ENCODE measurements around the gene EFCAB10.
A peak's percentile ranks its signal among the peaks of the same experiment; 100 is the strongest.
"Not testable (repeated sequence)": the region's sequence is repeated elsewhere in the genome, so short reads cannot be mapped to it uniquely, and the experiment has no call there.

Gene EFCAB10

DNA sequence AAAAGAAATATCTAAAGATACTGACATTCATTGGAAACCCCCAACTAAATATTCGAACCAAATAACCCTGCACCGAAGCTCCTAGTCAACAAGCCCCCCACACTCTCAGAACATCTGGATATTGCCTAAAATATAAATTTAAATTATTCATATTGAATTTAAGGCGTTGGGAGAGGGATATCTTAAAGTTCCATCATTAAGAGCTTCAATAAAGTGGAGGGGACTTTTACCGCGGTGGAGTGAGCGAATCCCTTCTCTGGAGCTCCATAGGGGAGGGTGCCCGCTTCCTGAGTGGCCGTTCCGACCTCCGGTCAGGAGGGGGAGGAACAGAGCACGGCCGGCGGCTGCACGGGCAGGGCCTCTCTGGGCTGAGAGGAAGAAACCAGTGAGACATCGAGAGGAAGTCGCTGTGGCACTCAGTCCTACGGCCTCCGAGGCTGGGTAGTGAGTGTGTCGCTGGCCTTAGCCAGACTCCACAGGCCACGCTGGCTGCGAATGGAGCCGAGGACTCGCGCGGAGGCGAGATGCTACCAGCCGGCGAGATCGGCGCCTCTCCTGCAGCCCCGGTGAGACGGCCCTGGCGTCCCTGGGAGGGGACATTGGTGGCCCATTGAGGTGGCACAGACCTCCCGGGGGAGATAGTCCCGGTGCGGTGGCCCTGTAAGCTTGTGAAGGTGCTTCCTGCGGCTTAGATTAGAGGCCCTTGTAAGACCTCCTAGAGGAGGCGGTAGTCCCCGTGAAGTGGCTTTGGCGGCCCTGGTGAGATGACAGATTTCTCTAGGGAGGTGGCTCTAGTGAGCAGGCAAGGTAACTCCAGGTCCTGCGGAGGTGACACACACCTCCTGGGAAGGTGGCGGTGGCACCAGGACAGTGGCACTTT, 49.3 kb downstream of the EFCAB10 start, which contains the start of gene RINT1:
Gene RINT1, plus strand, starts transcription at position 410 of the 880 bp plus-strand sequence. Its CDS starts 115 bp downstream, at position 525.
- peak; percentile 75 to 77 for DNase-seq (ENCODE audit: low read depth in 2 of 2)

DNA sequence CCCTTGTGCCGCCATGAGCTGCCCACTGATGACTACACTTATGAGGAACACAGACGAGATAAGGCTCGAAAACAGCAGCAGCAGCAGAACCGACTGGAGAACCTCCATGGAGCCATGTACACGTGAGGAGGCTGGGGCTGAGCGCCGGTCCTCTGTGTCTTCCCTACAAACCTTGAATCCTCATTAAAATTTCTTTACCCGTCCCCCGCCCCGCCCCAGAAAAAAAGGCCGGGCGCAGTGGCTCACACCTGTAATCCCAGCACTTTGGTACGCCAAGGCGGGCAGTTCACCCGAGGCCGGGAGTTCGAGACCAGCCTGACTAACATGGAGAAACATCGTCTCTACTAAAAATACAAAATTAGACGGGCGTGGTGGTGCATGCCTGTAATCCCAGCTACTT, 50.7 kb downstream of the EFCAB10 start:
- no peak for DNase-seq (ENCODE audit: low read depth in 2 of 2)

DNA sequence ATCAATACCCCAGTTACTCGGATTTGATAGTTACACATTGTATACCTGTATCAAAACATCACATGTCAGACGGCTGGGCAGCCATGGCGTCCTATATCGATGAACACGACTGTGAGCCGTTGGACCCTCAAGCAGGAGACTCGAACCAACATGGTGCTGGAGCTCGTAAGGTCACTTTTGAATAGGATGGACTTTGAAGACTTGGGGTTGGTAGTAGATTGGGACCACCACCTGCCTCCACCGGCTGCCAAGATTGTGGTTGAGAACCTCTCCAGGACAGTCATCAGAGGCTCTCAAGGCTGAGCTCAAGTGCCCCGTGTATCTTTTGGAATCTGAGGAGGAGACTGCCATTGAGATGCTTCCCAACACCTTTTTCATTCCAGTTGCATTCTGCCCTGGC, 51.2 kb downstream of the EFCAB10 start:
- DNase-seq (ENCODE audit: low read depth in 2 of 2) = no peak

DNA sequence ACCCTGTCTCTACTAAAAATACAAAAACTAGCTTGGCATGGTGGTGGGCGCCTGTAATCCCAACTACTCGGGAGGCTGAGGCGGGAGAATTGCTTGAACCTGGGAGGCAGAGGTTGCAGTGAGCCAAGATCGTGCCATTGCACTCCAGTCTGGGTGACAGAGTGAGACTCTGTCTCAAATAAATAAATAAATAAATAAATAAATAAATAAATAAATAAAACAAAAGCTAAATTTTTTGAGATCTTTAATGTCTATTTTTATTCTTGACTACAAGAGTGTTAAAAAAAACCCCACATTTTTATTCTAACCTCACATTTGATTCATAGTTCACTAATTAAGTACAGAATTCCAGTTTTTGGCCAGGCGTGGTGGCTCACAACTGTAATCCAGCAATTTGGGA, 53.6 kb downstream of the EFCAB10 start:
- not testable (repeated sequence) for DNase-seq (ENCODE audit: low read depth in 2 of 2)

DNA sequence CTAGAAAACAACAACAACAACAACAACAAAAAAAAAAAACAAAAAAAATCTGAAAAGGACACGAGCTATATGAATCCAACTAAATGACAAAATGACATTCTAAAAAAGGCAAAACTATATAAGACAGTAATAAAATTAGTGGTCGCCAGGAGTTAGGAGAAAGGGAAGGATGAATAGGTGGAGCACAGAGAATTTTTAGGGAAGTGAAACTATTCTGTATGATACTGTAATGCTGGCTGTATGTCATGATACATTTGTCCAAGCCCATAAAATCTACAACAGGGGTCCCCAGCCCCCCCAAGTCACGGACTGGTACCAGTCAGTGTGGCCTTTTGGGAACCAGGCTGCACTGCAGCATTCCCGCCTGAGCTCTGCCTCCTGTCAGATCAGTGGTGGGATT, 56.5 kb downstream of the EFCAB10 start:
- no peak for DNase-seq (ENCODE audit: low read depth in 2 of 2)

DNA sequence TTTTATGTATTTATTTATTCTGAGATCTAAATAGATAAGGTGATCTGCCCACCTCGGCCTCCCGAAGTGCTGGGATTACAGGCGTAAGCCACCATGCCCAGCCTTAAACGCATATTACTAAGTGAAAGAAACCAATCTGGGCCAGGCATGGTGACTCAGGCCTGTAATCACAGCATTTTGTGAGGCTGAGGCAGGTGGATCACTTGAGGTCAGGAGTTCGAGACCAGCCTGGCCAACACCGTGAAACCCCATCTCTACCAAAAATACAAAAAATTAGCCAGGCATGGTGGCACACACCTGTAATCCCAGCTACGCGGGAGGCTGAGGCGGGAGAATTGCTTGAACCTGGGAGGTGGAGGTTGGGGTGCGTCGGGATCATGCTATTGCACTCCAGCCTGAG, 56.9 kb downstream of the EFCAB10 start:
- not testable (repeated sequence) for DNase-seq (ENCODE audit: low read depth in 2 of 2)

DNA sequence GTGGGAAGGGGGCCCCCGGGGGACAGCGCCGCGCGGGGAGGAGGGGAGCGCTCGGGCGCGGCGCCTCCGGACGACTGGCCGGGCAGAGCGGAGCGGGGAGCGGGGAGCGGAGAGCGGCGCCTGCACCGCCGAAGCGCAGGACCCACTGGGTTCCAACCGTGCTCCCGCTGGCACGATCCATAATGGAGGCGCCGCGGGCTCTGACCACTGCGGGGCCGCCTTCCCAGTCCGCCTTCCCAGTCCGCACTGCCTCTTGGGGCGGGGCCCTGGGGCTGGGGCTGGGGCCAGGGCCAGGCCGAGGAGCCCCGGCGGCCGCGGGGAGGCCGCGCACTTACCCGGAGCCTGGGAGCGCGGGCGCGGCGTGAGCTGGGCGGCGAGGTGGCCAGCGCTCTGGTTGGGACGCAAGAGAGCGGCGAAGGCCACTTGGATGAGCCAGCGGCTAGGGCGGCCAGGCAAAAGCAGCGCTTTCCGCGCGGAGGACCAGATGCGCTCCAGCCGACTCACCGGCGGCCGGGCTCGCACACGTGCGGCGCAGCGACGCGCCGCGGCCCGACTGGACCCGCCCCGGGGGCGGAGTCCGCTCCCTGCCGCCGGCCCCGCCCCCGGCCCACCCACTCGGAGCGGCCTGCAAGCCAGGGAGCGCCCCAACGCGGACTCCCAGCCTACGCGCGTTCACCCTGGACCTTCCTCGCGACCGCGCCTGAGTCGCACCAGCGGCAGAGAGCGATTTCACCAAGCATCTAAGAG, 59.4 kb downstream of the EFCAB10 start, which contains the start of gene PUS7:
Gene PUS7, minus strand, starts transcription at position 555 of the 747 bp plus-strand sequence. CDS start 13,759 bp downstream, outside the sequence.
- DNase-seq (ENCODE audit: low read depth in 2 of 2) = peak; percentile 55 to 65

DNA sequence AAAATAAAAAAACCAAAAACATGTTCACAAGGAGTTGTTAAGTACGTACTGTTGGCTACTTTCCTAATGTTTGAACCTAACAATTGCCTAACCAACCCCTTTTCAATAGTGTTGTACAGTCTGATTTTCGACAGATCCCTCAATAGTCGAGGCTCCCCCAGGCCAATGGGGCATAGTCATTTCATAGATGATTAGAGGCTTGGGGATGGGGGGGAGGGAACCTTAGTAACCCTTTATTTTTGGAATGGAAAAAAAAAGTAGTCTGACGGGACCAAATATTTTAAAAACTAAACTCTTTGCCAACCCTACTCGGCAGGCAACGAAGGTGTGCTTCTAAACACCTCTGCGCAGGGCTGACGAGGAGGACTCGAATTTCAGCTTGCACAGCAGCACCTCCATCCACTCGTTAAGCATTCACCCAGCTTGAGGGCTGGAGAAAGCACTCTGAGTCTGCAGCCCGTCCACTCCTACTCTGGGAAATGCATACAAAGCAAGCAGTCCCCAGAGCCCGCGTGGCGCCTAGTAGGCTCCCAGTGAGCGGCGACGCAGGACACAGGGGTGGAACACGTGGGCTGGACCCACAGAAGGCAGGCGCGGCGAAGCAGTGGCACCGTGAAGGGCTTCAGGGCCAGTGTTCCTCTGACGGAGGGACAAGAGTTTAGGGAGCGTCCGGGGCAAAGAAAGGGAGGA, 60.1 kb downstream of the EFCAB10 start:
- DNase-seq (ENCODE audit: low read depth in 2 of 2) = no peak

DNA sequence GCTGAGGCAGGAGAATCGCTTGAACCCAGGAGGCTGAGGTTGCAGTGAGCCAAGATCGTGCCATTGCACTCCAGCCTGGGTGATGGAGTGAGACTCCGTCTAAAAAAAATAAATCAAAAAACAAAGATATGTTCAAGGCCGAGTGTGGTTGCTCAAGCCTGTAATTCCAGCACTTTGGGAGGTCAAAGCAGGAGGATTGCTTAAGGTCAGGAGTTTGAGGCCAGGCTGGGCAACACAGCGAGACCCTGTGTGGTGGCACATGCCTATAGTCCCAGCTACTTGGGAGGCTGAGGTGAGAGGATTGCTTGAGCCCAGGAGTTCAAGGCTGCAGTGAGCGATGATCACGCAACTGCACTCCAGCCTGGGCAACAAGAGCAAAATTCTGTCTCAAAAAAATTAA, 60.7 kb downstream of the EFCAB10 start:
- not testable (repeated sequence) for DNase-seq (ENCODE audit: low read depth in 2 of 2)

DNA sequence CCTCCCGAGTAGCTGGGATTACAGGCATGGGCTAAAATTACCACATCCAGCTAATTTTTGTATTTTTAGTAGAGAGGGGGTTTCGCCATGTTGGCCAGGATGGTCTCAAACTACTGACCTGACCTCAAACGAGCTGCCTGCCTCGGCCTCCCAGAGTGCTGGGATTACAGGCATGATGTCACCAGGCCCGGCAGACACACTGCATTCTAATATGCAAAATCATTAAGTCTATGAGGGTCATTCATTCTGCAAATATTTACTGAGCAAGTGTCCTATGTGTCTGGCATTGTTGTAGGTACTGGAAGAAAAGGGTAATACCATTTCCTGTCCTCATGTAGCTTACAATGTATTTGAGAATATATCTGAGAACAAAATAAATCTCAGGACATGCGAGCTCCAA, 61.9 kb downstream of the EFCAB10 start:
- no peak for DNase-seq (ENCODE audit: low read depth in 2 of 2)

DNA sequence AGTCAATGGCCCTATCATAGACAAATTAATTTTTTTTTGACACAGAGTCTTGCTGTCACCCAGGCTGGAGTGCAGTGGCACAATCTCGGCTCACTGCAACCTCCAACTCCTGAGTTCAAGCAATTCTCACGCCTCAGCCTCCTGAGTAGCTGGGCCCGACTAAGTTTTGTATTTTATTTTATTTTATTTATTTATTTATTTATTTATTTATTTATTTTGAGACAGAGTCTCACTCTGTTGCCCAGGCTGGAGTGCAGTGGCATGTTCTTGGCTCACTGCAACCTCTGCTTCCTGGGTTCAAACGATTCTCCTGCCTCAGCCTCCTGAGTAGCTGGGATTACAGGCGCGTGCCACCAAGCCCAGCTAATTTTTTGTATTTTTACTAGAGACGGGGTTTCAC, 65.7 kb downstream of the EFCAB10 start:
- not testable (repeated sequence) for DNase-seq (ENCODE audit: low read depth in 2 of 2)
